ENCODE results near the gene HMCN2. TPM values are rescaled to one million over a fixed set of nuclear protein-coding genes. Genes with fewer than 3 reads are reported as not detected.

The HMCN2 gene
- total and polyA plus RNA-seq, 2 donors (not counting 1 experiment from before 2014, with no cell fraction given), result 0.01 TPM; not detected in 1

- ChIA-PET POLR2A (no interaction called here), CTCF (no interaction called here)
- no peak overlapping the region for H3K9ac ChIP-seq (ENCODE audit: low read length)
- H3K4me3 ChIP-seq (ENCODE audit: control extremely low read depth in 1 of 5, extremely low read depth in 1 of 5, insufficient read depth in 1 of 5, low read depth in 2 of 5, low read length in 4 of 5), result no peak overlapping the region
- H3K27ac ChIP-seq (ENCODE audit: low read length in 2 of 2), result no peak overlapping the region
- H3K4me1 ChIP-seq (ENCODE audit: control insufficient read depth in 2 of 2, insufficient read depth in 2 of 2, low read length in 2 of 2), result no peaks in the 10 kb centered on the region
- H3K9me3 Mint-ChIP-seq (ENCODE audit: insufficient read depth), result no peaks in the 10 kb centered on the region
- no peaks in the 10 kb centered on the region for H3K4me1 Mint-ChIP-seq
- no peak for DNase-seq
- H3K36me3 ChIP-seq (replicated peaks in 1 of 2; ENCODE audit: control extremely low read depth in 1 of 2, control insufficient read depth in 1 of 2, extremely low read depth in 1 of 2, insufficient read depth in 2 of 2, low read length in 1 of 2), result no peaks in the 10 kb centered on the region
- no peak overlapping the region for H3K4me3 Mint-ChIP-seq
- ATAC-seq (ENCODE audit: low read depth), result no peak
- H3K27ac Mint-ChIP-seq, result no peak overlapping the region
- intact Hi-C loops (cut with micrococcal nuclease), result no loop called here
- no peak overlapping the region for H2AFZ ChIP-seq (ENCODE audit: insufficient read depth, low read depth, low read length, poor library complexity, severe bottlenecking)
- peaks cover 0 to 2% (median 0%) of the 10 kb centered on the region in 3 donors for H3K9me3 ChIP-seq (ENCODE audit: control extremely low read depth in 1 of 3, control insufficient read depth in 2 of 3, insufficient read depth in 1 of 3, low read length in 2 of 3)
- 42% methylated on average over 15 of the region's 19 CpGs for WGBS (ENCODE audit: insufficient coverage)
- peaks cover 36% of the 10 kb centered on the region for H3K27me3 Mint-ChIP-seq
- H3K79me2 ChIP-seq (ENCODE audit: control insufficient read depth, insufficient read depth, low read length), result no peaks in the 10 kb centered on the region
- H4K20me1 ChIP-seq (ENCODE audit: control insufficient read depth, insufficient read depth, low read length, poor library complexity, severe bottlenecking), result no peaks in the 10 kb centered on the region
- TF ChIP-seq, protein P1, sequence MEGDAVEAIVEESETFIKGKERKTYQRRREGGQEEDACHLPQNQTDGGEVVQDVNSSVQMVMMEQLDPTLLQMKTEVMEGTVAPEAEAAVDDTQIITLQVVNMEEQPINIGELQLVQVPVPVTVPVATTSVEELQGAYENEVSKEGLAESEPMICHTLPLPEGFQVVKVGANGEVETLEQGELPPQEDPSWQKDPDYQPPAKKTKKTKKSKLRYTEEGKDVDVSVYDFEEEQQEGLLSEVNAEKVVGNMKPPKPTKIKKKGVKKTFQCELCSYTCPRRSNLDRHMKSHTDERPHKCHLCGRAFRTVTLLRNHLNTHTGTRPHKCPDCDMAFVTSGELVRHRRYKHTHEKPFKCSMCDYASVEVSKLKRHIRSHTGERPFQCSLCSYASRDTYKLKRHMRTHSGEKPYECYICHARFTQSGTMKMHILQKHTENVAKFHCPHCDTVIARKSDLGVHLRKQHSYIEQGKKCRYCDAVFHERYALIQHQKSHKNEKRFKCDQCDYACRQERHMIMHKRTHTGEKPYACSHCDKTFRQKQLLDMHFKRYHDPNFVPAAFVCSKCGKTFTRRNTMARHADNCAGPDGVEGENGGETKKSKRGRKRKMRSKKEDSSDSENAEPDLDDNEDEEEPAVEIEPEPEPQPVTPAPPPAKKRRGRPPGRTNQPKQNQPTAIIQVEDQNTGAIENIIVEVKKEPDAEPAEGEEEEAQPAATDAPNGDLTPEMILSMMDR (IDR thresholded peaks at IDR 0.05), result no peak
- no peak for TF ChIP-seq EZH2 (IDR thresholded peaks at IDR 0.05; ENCODE audit: borderline replicate concordance, insufficient read depth, low read depth, low read length, poor library complexity, severe bottlenecking)
- H3K4me2 ChIP-seq (replicated peaks; ENCODE audit: low read depth, low read length, poor library complexity, severe bottlenecking), result no peak overlapping the region
- H3K27me3 ChIP-seq (replicated peaks in 1 of 4; ENCODE audit: control extremely low read depth in 1 of 4, control insufficient read depth in 3 of 4, insufficient read depth in 4 of 4, low read length in 3 of 4), result peaks cover 0 to 7% (median 2%) of the 10 kb centered on the region in 4 experiments
These were observed 67.6 kb downstream of the HMCN2 start for GRCh38 chr9:130333041-130333711.

- Histone ChIP-seq H3K4me1 (ENCODE audit: control insufficient read depth in 2 of 2, insufficient read depth in 2 of 2, low read length in 2 of 2) (no peaks in the 10 kb centered on the region), H3K36me3 (replicated peaks in 1 of 2; ENCODE audit: control extremely low read depth in 1 of 2, control insufficient read depth in 1 of 2, extremely low read depth in 1 of 2, insufficient read depth in 2 of 2, low read length in 1 of 2) (no peaks in the 10 kb centered on the region), H4K20me1 (ENCODE audit: control insufficient read depth, insufficient read depth, low read length, poor library complexity, severe bottlenecking) (no peaks in the 10 kb centered on the region), H2AFZ (ENCODE audit: insufficient read depth, low read depth, low read length, poor library complexity, severe bottlenecking) (no peak overlapping the region), H3K79me2 (ENCODE audit: control insufficient read depth, insufficient read depth, low read length) (no peaks in the 10 kb centered on the region), H3K4me3 (ENCODE audit: control extremely low read depth in 1 of 5, extremely low read depth in 1 of 5, insufficient read depth in 1 of 5, low read depth in 2 of 5, low read length in 4 of 5) (no peak overlapping the region), H3K27ac (ENCODE audit: low read length in 2 of 2) (no peak overlapping the region), H3K27me3 (replicated peaks in 1 of 4; ENCODE audit: control extremely low read depth in 1 of 4, control insufficient read depth in 3 of 4, insufficient read depth in 4 of 4, low read length in 3 of 4) (peaks cover 0 to 3% (median 1%) of the 10 kb centered on the region in 4 experiments), H3K4me2 (replicated peaks; ENCODE audit: low read depth, low read length, poor library complexity, severe bottlenecking) (no peak overlapping the region), H3K9me3 (ENCODE audit: control extremely low read depth in 1 of 3, control insufficient read depth in 2 of 3, insufficient read depth in 1 of 3, low read length in 2 of 3) (peaks cover 0 to 2% (median 0%) of the 10 kb centered on the region in 3 donors), H3K9ac (ENCODE audit: low read length) (no peak overlapping the region)
- Mint-ChIP-seq H3K4me3 (no peak overlapping the region), H3K27me3 (peaks cover 31% of the 10 kb centered on the region), H3K4me1 (no peaks in the 10 kb centered on the region), H3K27ac (no peak overlapping the region), H3K9me3 (ENCODE audit: insufficient read depth) (no peaks in the 10 kb centered on the region)
- no peak for TF ChIP-seq EZH2 (IDR thresholded peaks at IDR 0.05; ENCODE audit: borderline replicate concordance, insufficient read depth, low read depth, low read length, poor library complexity, severe bottlenecking)
- TF ChIP-seq, protein P1 (IDR thresholded peaks at IDR 0.05), result no peak
- DNase-seq (no peak), ATAC-seq (ENCODE audit: low read depth) (no peak)
- intact Hi-C loops (cut with micrococcal nuclease), result no loop called here
- WGBS (ENCODE audit: insufficient coverage), result 72% methylated on average over 4 of the region's 5 CpGs
- POLR2A ChIA-PET, result no interaction called here
- CTCF ChIA-PET, result no interaction called here
These were observed 68.1 kb downstream of the HMCN2 start for GRCh38 chr9:130333712-130334062.
